Prostate gland (tissue), 2 donors: Measurements from ENCODE around the gene COG5. TPM values are rescaled to one million over a fixed set of nuclear protein-coding genes. Genes with fewer than 3 reads are reported as not detected.

Experiments used
- DNase-seq: peaks from one replicate; pipeline ENCODE4 v3.0.0-alpha.2; 2019; ENCODE audit warnings: low spot score
- H3K27ac ChIP-seq, 2 donors: fragments of 200-600 bp; sonication (generic); 2 replicates each; pipeline ENCODE4 v1.5.1; 2017 to 2019
- H3K27me3 ChIP-seq: fragments of 200-600 bp; sonication (generic); replicated peaks from 2 replicates; pipeline ENCODE4 v1.5.1; 2019; ENCODE audit not compliant: insufficient read depth
- H3K36me3 ChIP-seq, 2 donors: fragments of 200-600 bp; sonication (generic); 1 replicate in 1 of 2; 2 replicates in 1 of 2; pipeline versions ENCODE4 v1.5.1 to v1.8.1; 2017 to 2019
- H3K4me1 ChIP-seq: fragments of 200-600 bp; sonication (generic); replicated peaks from 2 replicates; pipeline ENCODE4 v1.5.1; 2019
- H3K4me3 ChIP-seq, 2 donors: fragments of 200-600 bp; sonication (generic); 2 replicates each; pipeline ENCODE4 v1.5.1; 2017 to 2019
- H3K9me3 ChIP-seq: fragments of 200-600 bp; sonication (generic); 2 replicates; pipeline ENCODE4 v1.5.1; 2017
- CTCF ChIP-seq, 4 experiments: fragments of 200-600 bp in 2 of 4; fragments of 450-650 bp in 2 of 4; sonication (generic) in 2 of 4; IDR thresholded peaks; 1 replicate in 3 of 4; 2 replicates in 1 of 4; pipeline ENCODE4 v1.5.1; 2016 to 2019; ENCODE audit warnings: antibody characterized with exemption in 4 of 4, mild to moderate bottlenecking in 2 of 4, moderate library complexity in 2 of 4
- POLR2A ChIP-seq: fragments of 450-650 bp; IDR thresholded peaks from one replicate; pipeline ENCODE4 v1.6.1; 2016; ENCODE audit warnings: antibody characterized with exemption, mild to moderate bottlenecking
- POLR2AphosphoS5 ChIP-seq: sonication (generic); formaldehyde crosslinking; IDR thresholded peaks from one replicate; pipeline ENCODE4 v1.6.1; 2017; ENCODE audit warnings: antibody characterized with exemption
- WGBS: methylation state at CpG from one replicate; pipeline ENCODE4 v1.1.5; 2018; 5-methylcytosine and 5-hydroxymethylcytosine counted together
- intact Hi-C: fragments of 100-400 bp; cut with DNase I; formaldehyde crosslinking; loops from one replicate; pipeline ENCODE4 v1.14.2; 2022
- total RNA-seq, 2 donors: library from RNA; depleted of rRNA; stranded (reverse); fragments of >200 nt; gene quantifications; one replicate each; pipeline ENCODE4 v1.1.0, GENCODE V29; 2016

COG5 gene
- total RNA-seq, 2 donors from 2014 or later, result 35.1 to 86.4 TPM

- no peak for DNase-seq
- intact Hi-C loops, result no loop called here
- 91% methylated on average over 1 of the region's 1 CpG for WGBS
- H3K4me1 ChIP-seq, result no peaks in the 10 kb centered on the region
- no peaks in the 10 kb centered on the region for H3K9me3 ChIP-seq
- no peaks in the 10 kb centered on the region for H3K27me3 ChIP-seq
- H3K36me3 ChIP-seq, result no peaks in the 10 kb centered on the region
- no peak overlapping the region for H3K4me3 ChIP-seq
- TF ChIP-seq POLR2AphosphoS5 (no peak), POLR2A (no peak), CTCF (IDR thresholded peaks at IDR 0.05) (no peak)
- H3K27ac ChIP-seq, result no peak overlapping the region
These were observed 250.4 kb downstream of the COG5 start for GRCh38 chr7:107313355-107313754.

- no peak for TF ChIP-seq POLR2AphosphoS5
- no peak for TF ChIP-seq POLR2A
- TF ChIP-seq CTCF (IDR thresholded peaks at IDR 0.05), result no peak
- Histone ChIP-seq H3K36me3 (no peaks in the 10 kb centered on the region), H3K9me3 (no peaks in the 10 kb centered on the region), H3K27me3 (no peaks in the 10 kb centered on the region), H3K4me3 (no peak overlapping the region), H3K4me1 (no peaks in the 10 kb centered on the region), H3K27ac (no peak overlapping the region)
- no peak for DNase-seq
- intact Hi-C loops, result no loop called here
- WGBS, result 82% methylated on average over 4 of the region's 4 CpGs
These were observed 251.3 kb downstream of the COG5 start for GRCh38 chr7:107312418-107312817.

GRCh38 chr7:107309296-107309695, 254.4 kb downstream of the COG5 start:
- Histone ChIP-seq H3K27me3 (no peaks in the 10 kb centered on the region), H3K4me1 (no peaks in the 10 kb centered on the region), H3K4me3 (no peak overlapping the region), H3K27ac (no peak overlapping the region), H3K36me3 (no peaks in the 10 kb centered on the region), H3K9me3 (no peaks in the 10 kb centered on the region)
- DNase-seq, result no peak
- intact Hi-C loops, result no loop called here
- 88% methylated on average over 1 of the region's 1 CpG for WGBS
- TF ChIP-seq POLR2A (no peak), POLR2AphosphoS5 (no peak), CTCF (IDR thresholded peaks at IDR 0.05) (no peak)

GRCh38 chr7:107304636-107305035, 259.1 kb downstream of the COG5 start:
- H3K9me3 ChIP-seq, result no peaks in the 10 kb centered on the region
- DNase-seq, result no peak
- H3K27ac ChIP-seq, result no peak overlapping the region
- no peaks in the 10 kb centered on the region for H3K27me3 ChIP-seq
- H3K4me3 ChIP-seq, result no peak overlapping the region
- 66% methylated on average over 3 of the region's 3 CpGs for WGBS
- intact Hi-C loops, result no loop called here
- no peaks in the 10 kb centered on the region for H3K4me1 ChIP-seq
- no peak for TF ChIP-seq CTCF (IDR thresholded peaks at IDR 0.05)
- no peak for TF ChIP-seq POLR2AphosphoS5
- TF ChIP-seq POLR2A, result no peak
- H3K36me3 ChIP-seq, result no peaks in the 10 kb centered on the region

GRCh38 chr7:107304063-107304462, 259.7 kb downstream of the COG5 start:
- WGBS, result 97% methylated on average over 1 of the region's 1 CpG
- H3K36me3 ChIP-seq, result no peaks in the 10 kb centered on the region
- H3K9me3 ChIP-seq, result no peaks in the 10 kb centered on the region
- H3K4me3 ChIP-seq, result no peak overlapping the region
- DNase-seq, result no peak
- intact Hi-C loops, result no loop called here
- H3K27ac ChIP-seq, result no peak overlapping the region
- H3K4me1 ChIP-seq, result no peaks in the 10 kb centered on the region
- H3K27me3 ChIP-seq, result no peaks in the 10 kb centered on the region
- TF ChIP-seq CTCF (IDR thresholded peaks at IDR 0.05), result no peak
